ENCODE measurements around the gene MPI.

The MPI gene

GRCh38 chr15:74901612-74902063 lies 11.8 kb downstream of the MPI start:
- TF ChIP-seq TAF1 (IDR thresholded peaks at IDR 0.05; ENCODE audit: borderline replicate concordance, insufficient read depth, low read length), result no peak
- no peak for TF ChIP-seq FOXP2 (optimal IDR thresholded peaks at IDR 0.05; ENCODE audit: borderline replicate concordance, extremely low read depth, extremely low read length, insufficient read depth)
- no peak; the same call in 1 of the 2 replicates for TF ChIP-seq POLR2AphosphoS5 (IDR thresholded peaks at IDR 0.05; ENCODE audit: low read depth, low read length)
- TF ChIP-seq, protein P1, sequence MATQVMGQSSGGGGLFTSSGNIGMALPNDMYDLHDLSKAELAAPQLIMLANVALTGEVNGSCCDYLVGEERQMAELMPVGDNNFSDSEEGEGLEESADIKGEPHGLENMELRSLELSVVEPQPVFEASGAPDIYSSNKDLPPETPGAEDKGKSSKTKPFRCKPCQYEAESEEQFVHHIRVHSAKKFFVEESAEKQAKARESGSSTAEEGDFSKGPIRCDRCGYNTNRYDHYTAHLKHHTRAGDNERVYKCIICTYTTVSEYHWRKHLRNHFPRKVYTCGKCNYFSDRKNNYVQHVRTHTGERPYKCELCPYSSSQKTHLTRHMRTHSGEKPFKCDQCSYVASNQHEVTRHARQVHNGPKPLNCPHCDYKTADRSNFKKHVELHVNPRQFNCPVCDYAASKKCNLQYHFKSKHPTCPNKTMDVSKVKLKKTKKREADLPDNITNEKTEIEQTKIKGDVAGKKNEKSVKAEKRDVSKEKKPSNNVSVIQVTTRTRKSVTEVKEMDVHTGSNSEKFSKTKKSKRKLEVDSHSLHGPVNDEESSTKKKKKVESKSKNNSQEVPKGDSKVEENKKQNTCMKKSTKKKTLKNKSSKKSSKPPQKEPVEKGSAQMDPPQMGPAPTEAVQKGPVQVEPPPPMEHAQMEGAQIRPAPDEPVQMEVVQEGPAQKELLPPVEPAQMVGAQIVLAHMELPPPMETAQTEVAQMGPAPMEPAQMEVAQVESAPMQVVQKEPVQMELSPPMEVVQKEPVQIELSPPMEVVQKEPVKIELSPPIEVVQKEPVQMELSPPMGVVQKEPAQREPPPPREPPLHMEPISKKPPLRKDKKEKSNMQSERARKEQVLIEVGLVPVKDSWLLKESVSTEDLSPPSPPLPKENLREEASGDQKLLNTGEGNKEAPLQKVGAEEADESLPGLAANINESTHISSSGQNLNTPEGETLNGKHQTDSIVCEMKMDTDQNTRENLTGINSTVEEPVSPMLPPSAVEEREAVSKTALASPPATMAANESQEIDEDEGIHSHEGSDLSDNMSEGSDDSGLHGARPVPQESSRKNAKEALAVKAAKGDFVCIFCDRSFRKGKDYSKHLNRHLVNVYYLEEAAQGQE (IDR thresholded peaks at IDR 0.05; ENCODE audit: insufficient read depth in 1 of 2, low read depth in 2 of 2, low read length in 2 of 2), result no peak
- TF ChIP-seq SIN3A (IDR thresholded peaks at IDR 0.05; ENCODE audit: borderline replicate concordance, insufficient read depth, low read length), result no peak

DNA sequence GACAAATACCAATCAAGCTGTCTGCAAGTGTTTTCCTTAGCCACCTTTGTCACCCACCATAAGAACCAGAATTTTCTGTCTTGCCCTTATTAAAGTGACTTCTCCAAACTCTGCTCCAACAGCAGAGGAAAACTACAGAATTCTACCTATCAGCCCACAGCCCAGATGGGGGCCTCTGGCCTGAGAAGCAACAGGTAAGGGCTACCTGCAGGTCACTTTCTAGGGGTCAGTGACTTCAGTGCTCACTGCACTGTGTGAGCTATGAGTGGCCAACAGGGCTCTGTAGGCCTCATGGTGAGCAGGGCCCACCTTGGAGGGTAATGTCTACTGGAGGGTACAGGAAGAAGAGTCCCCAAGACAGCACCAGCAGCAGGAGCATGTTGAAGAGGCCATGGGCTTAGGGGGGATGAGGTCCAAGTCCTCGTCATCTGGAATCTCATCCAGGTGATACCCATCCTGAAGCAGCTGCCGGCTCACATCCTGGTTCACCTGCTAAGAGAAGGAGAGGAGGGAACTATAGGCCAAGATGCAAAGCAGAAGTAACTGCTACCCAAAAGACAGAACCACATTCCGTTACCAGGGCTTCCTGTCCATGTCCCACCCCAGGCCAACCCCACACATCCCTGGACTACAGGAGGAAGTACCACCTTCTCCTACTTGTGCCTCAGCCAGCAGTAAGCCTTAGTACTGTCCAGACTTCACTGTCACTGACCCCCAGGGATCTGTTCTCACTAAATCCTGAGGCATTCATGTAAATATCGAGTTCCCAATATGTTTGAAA lies 12.6 kb downstream of the MPI start:
- TF ChIP-seq, protein P1 (IDR thresholded peaks at IDR 0.05; ENCODE audit: insufficient read depth in 1 of 2, low read depth in 2 of 2, low read length in 2 of 2), result no peak
- TF ChIP-seq POLR2AphosphoS5 (IDR thresholded peaks at IDR 0.05; ENCODE audit: low read depth, low read length) (no peak), TAF1 (IDR thresholded peaks at IDR 0.05; ENCODE audit: borderline replicate concordance, insufficient read depth, low read length) (no peak), FOXP2 (optimal IDR thresholded peaks at IDR 0.05; ENCODE audit: borderline replicate concordance, extremely low read depth, extremely low read length, insufficient read depth) (no peak), SIN3A (IDR thresholded peaks at IDR 0.05; ENCODE audit: borderline replicate concordance, insufficient read depth, low read length) (no peak)

GRCh38 chr15:74903676-74904075 lies 13.8 kb downstream of the MPI start:
- TF ChIP-seq TAF1 (IDR thresholded peaks at IDR 0.05; ENCODE audit: borderline replicate concordance, insufficient read depth, low read length) (no peak), POLR2AphosphoS5 (IDR thresholded peaks at IDR 0.05; ENCODE audit: low read depth, low read length) (no peak), SIN3A (IDR thresholded peaks at IDR 0.05; ENCODE audit: borderline replicate concordance, insufficient read depth, low read length) (no peak), FOXP2 (optimal IDR thresholded peaks at IDR 0.05; ENCODE audit: borderline replicate concordance, extremely low read depth, extremely low read length, insufficient read depth) (no peak)
- TF ChIP-seq, protein P1 (IDR thresholded peaks at IDR 0.05; ENCODE audit: insufficient read depth in 1 of 2, low read depth in 2 of 2, low read length in 2 of 2), result no peak

GRCh38 chr15:74904190-74904805 lies 14.5 kb downstream of the MPI start:
- TF ChIP-seq TAF1 (IDR thresholded peaks at IDR 0.05; ENCODE audit: borderline replicate concordance, insufficient read depth, low read length), result no peak
- no peak for TF ChIP-seq POLR2AphosphoS5 (IDR thresholded peaks at IDR 0.05; ENCODE audit: low read depth, low read length)
- TF ChIP-seq SIN3A (IDR thresholded peaks at IDR 0.05; ENCODE audit: borderline replicate concordance, insufficient read depth, low read length), result no peak
- TF ChIP-seq, protein P1 (IDR thresholded peaks at IDR 0.05; ENCODE audit: insufficient read depth in 1 of 2, low read depth in 2 of 2, low read length in 2 of 2), result no peak
- TF ChIP-seq FOXP2 (optimal IDR thresholded peaks at IDR 0.05; ENCODE audit: borderline replicate concordance, extremely low read depth, extremely low read length, insufficient read depth), result no peak

All from PFSK-1 (cell line).